Endothelial cell of umbilical vein (primary cell): ENCODE measurements around the gene MFRP. TPM values are rescaled to one million over a fixed set of nuclear protein-coding genes. Genes with fewer than 3 reads are reported as not detected.

Experiments used
- BruUV-seq: library from RNA; stranded (reverse); fragments of 400-500 nt; replicated peaks from 2 replicates; lab custom pipeline; 2021; lab: Mats Ljungman, UMichigan
- CTCF ChIA-PET: fragments of 300-600, 350-600 bp; sonication (Branson Sonifier 250); formaldehyde crosslinking; loops from one replicate; lab custom pipeline; 2021; ENCODE audit warnings: antibody characterized with exemption, inconsistent platforms; lab: Charles Lee
- POLR2A ChIA-PET: fragments of 300-600, 350-600 bp; sonication (Branson Sonifier 250); formaldehyde crosslinking; loops from one replicate; lab custom pipeline; 2021; ENCODE audit warnings: antibody characterized with exemption, inconsistent platforms; lab: Charles Lee
- DNase-seq: peaks from one replicate; pipeline ENCODE4 v3.0.0-alpha.2; 2011; ENCODE audit warnings: low read depth, low spot score
- FAIRE-seq: peaks from 2 replicates; lab custom pipeline; 2011; peaks lifted over from hg19 to GRCh38; lab: Jason Lieb, UNC
- H2AFZ ChIP-seq: 2 replicates; pipeline ENCODE4 v1.6.0; 2012; ENCODE audit warnings: low read depth, low read length, control low read depth, inconsistent platforms
- H3K27ac ChIP-seq: 2 replicates; pipeline ENCODE4 v1.5.1; 2011; ENCODE audit warnings: low read depth, mild to moderate bottlenecking, control low read depth, low read length, moderate library complexity; ENCODE audit not compliant: insufficient read depth
- H3K27me3 ChIP-seq, 2 experiments: 2 replicates each; pipeline versions ENCODE4 v1.6.0 to v1.6.1; 2011; ENCODE audit warnings: low read length in 2 of 2, mixed read lengths in 1 of 2; ENCODE audit not compliant: control insufficient read depth in 2 of 2, insufficient read depth in 2 of 2
- H3K36me3 ChIP-seq, 2 experiments: 2 replicates in 1 of 2; 3 replicates in 1 of 2; pipeline ENCODE4 v1.5.1; 2011; ENCODE audit warnings: low read length in 2 of 2, mild to moderate bottlenecking in 1 of 2, moderate library complexity in 1 of 2; ENCODE audit not compliant: control insufficient read depth in 2 of 2, insufficient read depth in 2 of 2; ENCODE audit errors: extremely low read depth in 1 of 2
- H3K4me1 ChIP-seq: 3 replicates; pipeline ENCODE4 v1.5.1; 2011; ENCODE audit warnings: mild to moderate bottlenecking, low read length; ENCODE audit not compliant: control insufficient read depth, insufficient read depth; ENCODE audit errors: extremely low read depth
- H3K4me2 ChIP-seq: 2 replicates; pipeline ENCODE4 v1.6.1; 2011; ENCODE audit warnings: low read length, control low read depth, mixed read lengths; ENCODE audit not compliant: insufficient read depth
- H3K4me3 ChIP-seq, 3 experiments: fragments of 200-600 bp in 1 of 3; sonication (generic), shearing (Covaris generic) in 1 of 3; replicated peaks in 1 of 3; 2 replicates each; pipeline ENCODE4 v1.5.1; 2011 to 2016; ENCODE audit warnings: control low read depth in 3 of 3, low read length in 3 of 3, mild to moderate bottlenecking in 2 of 3, inconsistent platforms in 1 of 3, low read depth in 1 of 3, moderate library complexity in 1 of 3; ENCODE audit not compliant: insufficient read depth in 1 of 3
- H3K79me2 ChIP-seq: 2 replicates; pipeline ENCODE4 v1.6.0; 2012; ENCODE audit warnings: low read length, inconsistent platforms; ENCODE audit not compliant: control insufficient read depth, insufficient read depth
- H3K9ac ChIP-seq: replicated peaks from 2 replicates; pipeline ENCODE3; 2011; ENCODE audit warnings: low read length, control low read depth; ENCODE audit not compliant: insufficient read depth; ENCODE audit errors: extremely low read depth
- H3K9me1 ChIP-seq: replicated peaks from 3 replicates; pipeline ENCODE4 v1.6.0; 2011; ENCODE audit warnings: mild to moderate bottlenecking, low read length; ENCODE audit not compliant: control insufficient read depth, insufficient read depth; ENCODE audit errors: extremely low read depth
- H3K9me3 ChIP-seq: replicated peaks from 2 replicates; pipeline ENCODE4 v1.5.1; 2012; ENCODE audit warnings: low read length, inconsistent platforms; ENCODE audit not compliant: control insufficient read depth, insufficient read depth
- H4K20me1 ChIP-seq: replicated peaks from 2 replicates; pipeline ENCODE3; 2011; ENCODE audit warnings: mild to moderate bottlenecking, low read length; ENCODE audit not compliant: control insufficient read depth, insufficient read depth; ENCODE audit errors: extremely low read depth
- EZH2 ChIP-seq: IDR thresholded peaks from 2 replicates; pipeline ENCODE4 v1.6.1; 2012; ENCODE audit warnings: borderline replicate concordance, low read depth, mild to moderate bottlenecking, moderate library complexity, low read length, inconsistent platforms; ENCODE audit not compliant: severe bottlenecking
- FOS ChIP-seq: IDR thresholded peaks from 2 replicates; pipeline ENCODE4 v1.6.1; 2011; ENCODE audit warnings: mild to moderate bottlenecking, low read length, moderate library complexity, borderline replicate concordance; ENCODE audit not compliant: insufficient read depth
- GATA2 ChIP-seq: IDR thresholded peaks from 2 replicates; pipeline ENCODE4 v1.7.0; 2011; ENCODE audit warnings: low read depth, mild to moderate bottlenecking, moderate library complexity, mixed read lengths, low read length; ENCODE audit not compliant: insufficient read length, insufficient read depth
- JUN ChIP-seq: IDR thresholded peaks from 2 replicates; pipeline ENCODE4 v1.6.1; 2011; ENCODE audit warnings: borderline replicate concordance, low read depth; ENCODE audit not compliant: insufficient read length, insufficient read depth
- MAX ChIP-seq: IDR thresholded peaks from 2 replicates; pipeline ENCODE4 v1.6.1; 2011; ENCODE audit not compliant: insufficient read depth, insufficient read length
- MYC ChIP-seq: IDR thresholded peaks from one replicate; pipeline ENCODE4 v1.6.1; 2011; ENCODE audit warnings: mild to moderate bottlenecking, low read depth, low read length
- POLR2A ChIP-seq: IDR thresholded peaks from 2 replicates; pipeline ENCODE4 v1.6.1; 2012; ENCODE audit warnings: low read depth, mild to moderate bottlenecking, control low read depth, low read length
- POLR2AphosphoS5 ChIP-seq: IDR thresholded peaks from 2 replicates; pipeline ENCODE4 v1.6.1; 2012; ENCODE audit warnings: low read depth, mild to moderate bottlenecking, control low read depth, low read length, moderate library complexity; ENCODE audit not compliant: insufficient read depth
- dilution Hi-C: fragments of 300-500 bp; cut with MboI; formaldehyde crosslinking; loops from one replicate; pipeline ENCODE4 v1.15.0; 2019; ENCODE audit warnings: low sequenced_read_pairs; ENCODE audit not compliant: extremely low pct_ligation_motif_present
- intact Hi-C: fragments of 100-400 bp; cut with micrococcal nuclease; formaldehyde crosslinking; loops from one replicate; pipeline ENCODE4 v1.10.0; 2022
- polyA plus RNA-seq, 4 experiments: library from polyadenylated mRNA; depleted of rRNA in 3 of 4; stranded (reverse) in 3 of 4; unstranded in 1 of 4; fragments of >200 nt; gene quantifications; 2 replicates each; pipeline versions ENCODE4 v1.2.1 to v1.2.3, GENCODE V29; 2011 to 2012; ENCODE audit warnings: missing spikeins in 1 of 4
- total RNA-seq: library from RNA; stranded (reverse); gene quantifications from 2 replicates; pipeline ENCODE4 v1.2.3, GENCODE V29; 2021
- TF ChIP-seq, protein P1 (sequence below), 2 donors: IDR thresholded peaks; 1 replicate in 1 of 2; 2 replicates in 1 of 2; pipeline ENCODE4 v1.5.1; 2011; ENCODE audit warnings: low read length in 2 of 2, mild to moderate bottlenecking in 2 of 2, moderate library complexity in 2 of 2, control low read depth in 1 of 2, inconsistent platforms in 1 of 2, low read depth in 1 of 2; ENCODE audit not compliant: insufficient read depth in 1 of 2; ENCODE audit errors: extremely low read depth in 1 of 2

Gene MFRP
- total and polyA plus RNA-seq, 2 donors (not counting 3 experiments of a cell fraction or from before 2014, with no cell fraction given) = 0.08 TPM; not detected in 1

- Histone ChIP-seq H3K9ac (no peak overlapping the region), H4K20me1 (no peaks in the 10 kb centered on the region), H3K27me3 (peaks cover 0 to 3% of the 10 kb centered on the region in 2 experiments), H3K27ac (no peak overlapping the region), H3K9me1 (no peaks in the 10 kb centered on the region), H3K4me3 (no peak overlapping the region), H2AFZ (no peak overlapping the region), H3K4me2 (no peak overlapping the region), H3K79me2 (no peaks in the 10 kb centered on the region), H3K4me1 (peaks cover 33% of the 10 kb centered on the region), H3K9me3 (no peaks in the 10 kb centered on the region), H3K36me3 (no peaks in the 10 kb centered on the region)
- dilution Hi-C loops = no loop called here
- POLR2A ChIA-PET = no interaction called here
- DNase-seq = no peak
- TF ChIP-seq EZH2 (no peak), MAX (no peak), GATA2 (no peak), JUN (no peak), FOS (no peak), POLR2A (no peak), MYC (no peak), POLR2AphosphoS5 (no peak)
- TF ChIP-seq, protein P1, sequence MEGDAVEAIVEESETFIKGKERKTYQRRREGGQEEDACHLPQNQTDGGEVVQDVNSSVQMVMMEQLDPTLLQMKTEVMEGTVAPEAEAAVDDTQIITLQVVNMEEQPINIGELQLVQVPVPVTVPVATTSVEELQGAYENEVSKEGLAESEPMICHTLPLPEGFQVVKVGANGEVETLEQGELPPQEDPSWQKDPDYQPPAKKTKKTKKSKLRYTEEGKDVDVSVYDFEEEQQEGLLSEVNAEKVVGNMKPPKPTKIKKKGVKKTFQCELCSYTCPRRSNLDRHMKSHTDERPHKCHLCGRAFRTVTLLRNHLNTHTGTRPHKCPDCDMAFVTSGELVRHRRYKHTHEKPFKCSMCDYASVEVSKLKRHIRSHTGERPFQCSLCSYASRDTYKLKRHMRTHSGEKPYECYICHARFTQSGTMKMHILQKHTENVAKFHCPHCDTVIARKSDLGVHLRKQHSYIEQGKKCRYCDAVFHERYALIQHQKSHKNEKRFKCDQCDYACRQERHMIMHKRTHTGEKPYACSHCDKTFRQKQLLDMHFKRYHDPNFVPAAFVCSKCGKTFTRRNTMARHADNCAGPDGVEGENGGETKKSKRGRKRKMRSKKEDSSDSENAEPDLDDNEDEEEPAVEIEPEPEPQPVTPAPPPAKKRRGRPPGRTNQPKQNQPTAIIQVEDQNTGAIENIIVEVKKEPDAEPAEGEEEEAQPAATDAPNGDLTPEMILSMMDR (IDR thresholded peaks at IDR 0.05; ENCODE audit: extremely low read depth in 1 of 2, insufficient read depth in 1 of 2, low read depth in 1 of 2, low read length in 2 of 2) = no peak
- intact Hi-C loops = no loop called here
- BruUV-seq = no TSS peak
- CTCF ChIA-PET = interaction anchor here (0.6 to 15.9 kb wide), 18 partner anchors 9 to 259 kb away, joined by 3 to 301 read pairs (median 4); partner anchors contain the start of genes C1QTNF5, CBL, DPAGT1 and RNF26
- FAIRE-seq = no peak
Observed at GRCh38 chr11:119324189-119324588, 22.3 kb downstream of the MFRP start.
